OCI-LY1 (cell line): Measurements from ENCODE around the gene IRF8.
A peak's percentile ranks its signal among the peaks of the same experiment; 100 is the strongest.

ENCODE experiments used
- H2AFZ ChIP-seq: fragments of 200-600 bp; sonication (generic), shearing (Covaris generic); 2 replicates; pipeline ENCODE4 v1.6.0; 2014; ENCODE audit warnings: antibody characterized with exemption, mild to moderate bottlenecking, low read length
- H3F3A ChIP-seq: fragments of 200-600 bp; sonication (generic), shearing (Covaris generic); 2 replicates; pipeline ENCODE4 v1.6.0; 2014; ENCODE audit warnings: mild to moderate bottlenecking, antibody characterized with exemption, low read length, moderate library complexity; ENCODE audit not compliant: insufficient read depth
- H3K27ac ChIP-seq: fragments of 200-600 bp; sonication (generic); 2 replicates; pipeline ENCODE4 v1.5.1; 2014; ENCODE audit warnings: low read length, mixed run types, mild to moderate bottlenecking, low read depth; ENCODE audit not compliant: poor library complexity, severe bottlenecking
- H3K27me3 ChIP-seq: fragments of 200-600 bp; sonication (generic); 2 replicates; pipeline ENCODE4 v1.6.0; 2014; ENCODE audit warnings: antibody characterized with exemption, mild to moderate bottlenecking, low read length, moderate library complexity; ENCODE audit not compliant: insufficient read depth
- H3K36me3 ChIP-seq: fragments of 200-600 bp; sonication (generic); 2 replicates; pipeline ENCODE4 v1.6.1; 2014; ENCODE audit warnings: mild to moderate bottlenecking, antibody characterized with exemption, low read length, moderate library complexity, mixed read lengths; ENCODE audit not compliant: insufficient read depth
- H3K4me1 ChIP-seq: fragments of 200-600 bp; sonication (generic); 2 replicates; pipeline ENCODE4 v1.5.1; 2014; ENCODE audit warnings: mild to moderate bottlenecking, low read length, moderate library complexity; ENCODE audit not compliant: insufficient read depth, severe bottlenecking
- H3K4me2 ChIP-seq: fragments of 200-600 bp; sonication (generic), shearing (Covaris generic); 2 replicates; pipeline ENCODE4 v1.6.1; 2014; ENCODE audit warnings: low read length
- H3K4me3 ChIP-seq: fragments of 200-600 bp; sonication (generic); 2 replicates; pipeline ENCODE4 v1.5.1; 2014; ENCODE audit warnings: low read length, low read depth, mild to moderate bottlenecking, mixed read lengths; ENCODE audit not compliant: poor library complexity, severe bottlenecking
- H3K79me2 ChIP-seq: fragments of 200-600 bp; shearing (Covaris generic); 2 replicates; pipeline ENCODE4 v1.6.1; 2016; ENCODE audit warnings: mixed run types, low read length, mixed read lengths; ENCODE audit not compliant: insufficient read depth
- H3K9ac ChIP-seq: fragments of 200-600 bp; sonication (generic), shearing (Covaris generic); 2 replicates; pipeline ENCODE4 v1.6.1; 2014; ENCODE audit warnings: mild to moderate bottlenecking, low read length, mixed read lengths
- H3K9me2 ChIP-seq: fragments of 200-600 bp; sonication (generic), shearing (Covaris generic); 2 replicates; pipeline ENCODE4 v1.6.1; 2014; ENCODE audit warnings: low read depth, mild to moderate bottlenecking, low read length, mixed read lengths
- H3K9me3 ChIP-seq: fragments of 200-600 bp; shearing (Covaris generic); 2 replicates; pipeline ENCODE4 v1.6.1; 2014; ENCODE audit warnings: low read length, mixed read lengths
- H4K20me1 ChIP-seq: fragments of 200-600 bp; sonication (generic), shearing (Covaris generic); 2 replicates; pipeline ENCODE4 v1.6.0; 2016; ENCODE audit warnings: mild to moderate bottlenecking, low read length; ENCODE audit not compliant: insufficient read depth
- EZH2 ChIP-seq: fragments of 200-600 bp; sonication (generic), shearing (Covaris generic); IDR thresholded peaks from 2 replicates; pipeline ENCODE4 v1.8.0; 2017; ENCODE audit warnings: borderline replicate concordance, mixed run types, mild to moderate bottlenecking, antibody characterized with exemption, low read length, moderate library complexity, mixed read lengths
- TF ChIP-seq, protein P1 (sequence below): fragments of 200-600 bp; sonication (generic), shearing (Covaris generic); IDR thresholded peaks from 2 replicates; pipeline ENCODE4 v1.5.1; 2017; ENCODE audit warnings: mild to moderate bottlenecking, antibody characterized with exemption, low read length, moderate library complexity, mixed read lengths

IRF8 gene

DNA sequence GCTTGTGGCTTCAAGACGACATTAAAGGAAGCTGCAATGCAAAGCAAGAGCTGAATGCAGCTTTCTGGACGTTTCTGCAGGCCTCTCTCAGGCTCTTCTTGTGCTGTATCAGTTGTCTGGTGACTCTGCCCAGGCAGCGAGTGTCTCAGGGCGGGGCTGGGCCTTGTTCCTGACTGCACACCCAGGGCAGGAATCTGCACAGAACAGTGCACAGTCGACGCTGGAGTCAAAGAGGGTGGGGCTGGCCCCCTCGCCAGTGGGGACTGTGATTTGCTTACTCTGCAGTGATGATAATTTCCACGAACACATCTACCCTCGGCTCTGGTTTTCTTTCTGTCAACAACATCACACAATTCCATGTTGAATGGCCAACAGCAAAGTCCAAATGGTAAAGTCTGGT is 60.7 kb downstream of the IRF8 start:
- no peaks in the 10 kb centered on the region for H4K20me1 ChIP-seq
- no peaks in the 10 kb centered on the region for H3K36me3 ChIP-seq
- H3K4me1 ChIP-seq: peaks cover 11% of the 10 kb centered on the region
- H3K9me2 ChIP-seq: no peaks in the 10 kb centered on the region
- H3K27ac ChIP-seq: no peak overlapping the region
- H3K9me3 ChIP-seq: no peaks in the 10 kb centered on the region
- H2AFZ ChIP-seq: no peak overlapping the region
- TF ChIP-seq EZH2: no peak
- TF ChIP-seq, protein P1, sequence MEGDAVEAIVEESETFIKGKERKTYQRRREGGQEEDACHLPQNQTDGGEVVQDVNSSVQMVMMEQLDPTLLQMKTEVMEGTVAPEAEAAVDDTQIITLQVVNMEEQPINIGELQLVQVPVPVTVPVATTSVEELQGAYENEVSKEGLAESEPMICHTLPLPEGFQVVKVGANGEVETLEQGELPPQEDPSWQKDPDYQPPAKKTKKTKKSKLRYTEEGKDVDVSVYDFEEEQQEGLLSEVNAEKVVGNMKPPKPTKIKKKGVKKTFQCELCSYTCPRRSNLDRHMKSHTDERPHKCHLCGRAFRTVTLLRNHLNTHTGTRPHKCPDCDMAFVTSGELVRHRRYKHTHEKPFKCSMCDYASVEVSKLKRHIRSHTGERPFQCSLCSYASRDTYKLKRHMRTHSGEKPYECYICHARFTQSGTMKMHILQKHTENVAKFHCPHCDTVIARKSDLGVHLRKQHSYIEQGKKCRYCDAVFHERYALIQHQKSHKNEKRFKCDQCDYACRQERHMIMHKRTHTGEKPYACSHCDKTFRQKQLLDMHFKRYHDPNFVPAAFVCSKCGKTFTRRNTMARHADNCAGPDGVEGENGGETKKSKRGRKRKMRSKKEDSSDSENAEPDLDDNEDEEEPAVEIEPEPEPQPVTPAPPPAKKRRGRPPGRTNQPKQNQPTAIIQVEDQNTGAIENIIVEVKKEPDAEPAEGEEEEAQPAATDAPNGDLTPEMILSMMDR: no peak
- no peak overlapping the region for H3K9ac ChIP-seq
- no peak overlapping the region for H3K4me3 ChIP-seq
- H3K27me3 ChIP-seq: no peaks in the 10 kb centered on the region; the same call in none of the 2 replicates
- H3K4me2 ChIP-seq: no peak overlapping the region
- H3K79me2 ChIP-seq: no peaks in the 10 kb centered on the region
- H3F3A ChIP-seq: no peaks in the 10 kb centered on the region

DNA sequence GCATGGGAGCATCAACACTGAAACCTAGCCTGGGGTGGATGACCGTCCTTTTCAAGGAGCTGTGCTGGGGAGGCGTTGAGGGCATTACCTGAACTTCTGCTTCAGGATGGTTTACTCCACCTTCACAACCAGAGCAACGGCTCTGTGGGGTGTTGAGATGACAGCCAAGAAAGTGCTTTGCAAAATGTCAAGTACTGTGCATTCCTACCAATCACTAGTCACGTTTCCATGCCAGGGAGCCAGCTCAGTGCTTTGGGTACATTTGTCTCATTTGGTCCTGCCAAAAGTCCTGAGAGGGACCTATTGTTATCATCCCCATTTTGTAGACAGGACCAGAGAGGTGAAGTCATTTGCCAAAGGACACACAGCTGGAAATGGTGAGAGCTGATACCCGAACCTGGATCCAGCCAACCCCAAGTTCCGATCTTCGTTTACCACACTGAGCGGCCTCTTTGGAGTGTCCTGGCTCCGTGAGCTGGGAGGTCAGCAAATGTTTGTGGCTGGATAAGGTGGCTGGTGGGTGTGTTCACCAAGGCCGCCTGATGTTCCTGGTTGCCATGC is 61.6 kb downstream of the IRF8 start:
- Histone ChIP-seq H3K4me1 (peaks cover 8% of the 10 kb centered on the region), H3K4me2 (no peak overlapping the region), H3K9me3 (no peaks in the 10 kb centered on the region), H3K79me2 (no peaks in the 10 kb centered on the region), H3K27me3 (no peaks in the 10 kb centered on the region; the same call in none of the 2 replicates), H3K9ac (no peak overlapping the region), H3K9me2 (no peaks in the 10 kb centered on the region), H3K27ac (no peak overlapping the region), H4K20me1 (no peaks in the 10 kb centered on the region), H3K36me3 (no peaks in the 10 kb centered on the region), H3F3A (no peaks in the 10 kb centered on the region), H2AFZ (no peak overlapping the region), H3K4me3 (no peak overlapping the region)
- TF ChIP-seq EZH2: no peak
- TF ChIP-seq, protein P1: no peak

DNA sequence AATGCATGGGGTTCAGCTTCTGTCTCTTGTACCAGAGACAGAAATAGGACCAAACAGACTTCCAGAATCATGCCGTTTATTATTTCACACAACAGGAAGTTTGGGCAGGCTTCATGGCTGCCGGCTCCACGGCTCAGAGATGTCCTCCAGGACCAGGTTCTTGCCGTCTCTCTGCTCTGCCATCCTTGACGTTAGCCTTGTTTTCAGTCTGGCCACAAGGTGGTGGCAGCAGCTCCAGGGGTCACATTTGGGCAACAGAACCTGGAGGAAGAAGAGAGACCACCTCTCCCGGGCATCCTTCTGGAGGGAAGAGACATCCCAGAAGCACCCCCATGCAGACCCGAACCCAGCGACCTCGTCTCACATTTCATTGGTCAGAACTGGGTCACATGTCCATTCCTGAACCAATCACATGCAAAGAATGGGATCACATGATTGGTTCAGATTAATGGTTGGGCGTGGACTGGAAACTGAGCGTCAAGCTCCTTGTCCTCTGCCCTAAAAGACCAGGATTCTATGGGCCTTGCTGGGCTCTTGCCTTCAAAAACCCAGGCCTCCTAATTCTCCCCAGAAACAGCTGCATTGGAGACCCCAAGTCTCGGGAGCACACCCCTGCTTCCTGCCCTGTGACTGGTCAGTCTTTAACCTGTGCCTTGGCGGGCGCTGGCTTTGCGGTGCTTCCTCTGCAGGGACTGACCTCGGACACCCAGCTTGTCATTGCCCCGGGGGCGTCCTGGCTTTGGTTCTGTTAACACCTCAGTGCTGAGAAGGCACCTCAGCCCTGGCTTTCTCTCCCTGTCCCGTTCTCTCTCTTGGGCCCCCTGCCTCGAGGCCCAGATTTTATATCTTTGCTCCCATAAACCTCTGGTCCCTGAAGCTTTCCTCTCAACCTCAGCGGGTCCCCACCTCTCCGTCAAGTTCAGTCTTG is 63.3 kb downstream of the IRF8 start:
- peaks cover 7% of the 10 kb centered on the region for H3K4me1 ChIP-seq
- H3K27me3 ChIP-seq: peaks cover 11% of the 10 kb centered on the region
- H4K20me1 ChIP-seq: no peaks in the 10 kb centered on the region
- H3K36me3 ChIP-seq: no peaks in the 10 kb centered on the region
- TF ChIP-seq EZH2: no peak
- TF ChIP-seq, protein P1: peak; percentile 29; the same call in 1 of the 2 replicates
- H3K4me3 ChIP-seq: no peak overlapping the region
- no peaks in the 10 kb centered on the region for H3K9me2 ChIP-seq
- no peak overlapping the region for H3K27ac ChIP-seq
- peak overlapping the region; percentile 32; the same call in 1 of the 2 replicates for H3K4me2 ChIP-seq
- H3F3A ChIP-seq: no peaks in the 10 kb centered on the region
- no peaks in the 10 kb centered on the region for H3K79me2 ChIP-seq
- no peaks in the 10 kb centered on the region for H3K9me3 ChIP-seq
- H3K9ac ChIP-seq: no peak overlapping the region
- H2AFZ ChIP-seq: no peak overlapping the region
